NCI-H1048 (cell line): Measurements from ENCODE around the gene IL1RAPL1.
"Not testable (repeated sequence)": the region's sequence is repeated elsewhere in the genome, so short reads cannot be mapped to it uniquely, and the experiment has no call there.

ENCODE experiments used
- DNase-seq: peaks from one replicate; lab custom pipeline; 2025; lab: John Stamatoyannopoulos, UW

IL1RAPL1 gene

GRCh38 chrX:28628120-28628519, 40.9 kb downstream of the IL1RAPL1 start:
- no peak for DNase-seq

GRCh38 chrX:28638775-28639174, 51.5 kb downstream of the IL1RAPL1 start:
- no peak for DNase-seq

GRCh38 chrX:28639451-28639850, 52.2 kb downstream of the IL1RAPL1 start:
- DNase-seq, result no peak

GRCh38 chrX:28649541-28649940, 62.3 kb downstream of the IL1RAPL1 start:
- no peak for DNase-seq

GRCh38 chrX:28651186-28651585, 63.9 kb downstream of the IL1RAPL1 start:
- DNase-seq, result no peak

- no peak for DNase-seq
Observed at GRCh38 chrX:28659269-28659668, 72.0 kb downstream of the IL1RAPL1 start.

- DNase-seq, result no peak
Observed at GRCh38 chrX:28665778-28666177, 78.5 kb downstream of the IL1RAPL1 start.

- DNase-seq, result no peak
Observed at GRCh38 chrX:28668303-28668702, 81.1 kb downstream of the IL1RAPL1 start.

GRCh38 chrX:28668957-28669356, 81.7 kb downstream of the IL1RAPL1 start:
- DNase-seq, result no peak

- DNase-seq, result no peak
Observed at GRCh38 chrX:28670074-28670473, 82.8 kb downstream of the IL1RAPL1 start.

GRCh38 chrX:28675173-28675572, 87.9 kb downstream of the IL1RAPL1 start:
- no peak for DNase-seq

GRCh38 chrX:28693101-28693500, 105.9 kb downstream of the IL1RAPL1 start:
- DNase-seq, result no peak

GRCh38 chrX:28697732-28698131, 110.5 kb downstream of the IL1RAPL1 start:
- no peak for DNase-seq

GRCh38 chrX:28701222-28701621, 114.0 kb downstream of the IL1RAPL1 start:
- no peak for DNase-seq

GRCh38 chrX:28706964-28707363, 119.7 kb downstream of the IL1RAPL1 start:
- no peak for DNase-seq

GRCh38 chrX:28709421-28709820, 122.2 kb downstream of the IL1RAPL1 start:
- DNase-seq, result no peak

- no peak for DNase-seq
Observed at GRCh38 chrX:28717864-28718263, 130.6 kb downstream of the IL1RAPL1 start.

GRCh38 chrX:28718450-28718849, 131.2 kb downstream of the IL1RAPL1 start:
- DNase-seq, result no peak

GRCh38 chrX:28719620-28720019, 132.4 kb downstream of the IL1RAPL1 start:
- no peak for DNase-seq

- no peak for DNase-seq
Observed at GRCh38 chrX:28752330-28752729, 165.1 kb downstream of the IL1RAPL1 start.

GRCh38 chrX:28756175-28756574, 168.9 kb downstream of the IL1RAPL1 start:
- no peak for DNase-seq

GRCh38 chrX:28756647-28757046, 169.4 kb downstream of the IL1RAPL1 start:
- DNase-seq, result no peak

- DNase-seq, result no peak
Observed at GRCh38 chrX:28757290-28757689, 170.0 kb downstream of the IL1RAPL1 start.

GRCh38 chrX:28766561-28766960, 179.3 kb downstream of the IL1RAPL1 start:
- not testable (repeated sequence) for DNase-seq

GRCh38 chrX:28773807-28774206, 186.6 kb downstream of the IL1RAPL1 start:
- no peak for DNase-seq
